Esophagus squamous epithelium (tissue), 4 donors: ENCODE measurements around the gene CREB3L1.

Experiments used
- POLR2A ChIP-seq, 4 donors: fragments of 450-650 bp; IDR thresholded peaks; one replicate each; pipeline ENCODE4 v1.6.1; 2017; ENCODE audit warnings: antibody characterized with exemption in 4 of 4, mild to moderate bottlenecking in 4 of 4, moderate library complexity in 3 of 4
- TF ChIP-seq, protein P1 (sequence below), 6 experiments: fragments of 450-650 bp in 4 of 6; fragments of 200-600 bp in 2 of 6; sonication (generic) in 2 of 6; IDR thresholded peaks; one replicate each; pipeline ENCODE4 v1.5.1; 2016 to 2019; ENCODE audit warnings: antibody characterized with exemption in 6 of 6, mild to moderate bottlenecking in 4 of 6, moderate library complexity in 4 of 6

DNA sequence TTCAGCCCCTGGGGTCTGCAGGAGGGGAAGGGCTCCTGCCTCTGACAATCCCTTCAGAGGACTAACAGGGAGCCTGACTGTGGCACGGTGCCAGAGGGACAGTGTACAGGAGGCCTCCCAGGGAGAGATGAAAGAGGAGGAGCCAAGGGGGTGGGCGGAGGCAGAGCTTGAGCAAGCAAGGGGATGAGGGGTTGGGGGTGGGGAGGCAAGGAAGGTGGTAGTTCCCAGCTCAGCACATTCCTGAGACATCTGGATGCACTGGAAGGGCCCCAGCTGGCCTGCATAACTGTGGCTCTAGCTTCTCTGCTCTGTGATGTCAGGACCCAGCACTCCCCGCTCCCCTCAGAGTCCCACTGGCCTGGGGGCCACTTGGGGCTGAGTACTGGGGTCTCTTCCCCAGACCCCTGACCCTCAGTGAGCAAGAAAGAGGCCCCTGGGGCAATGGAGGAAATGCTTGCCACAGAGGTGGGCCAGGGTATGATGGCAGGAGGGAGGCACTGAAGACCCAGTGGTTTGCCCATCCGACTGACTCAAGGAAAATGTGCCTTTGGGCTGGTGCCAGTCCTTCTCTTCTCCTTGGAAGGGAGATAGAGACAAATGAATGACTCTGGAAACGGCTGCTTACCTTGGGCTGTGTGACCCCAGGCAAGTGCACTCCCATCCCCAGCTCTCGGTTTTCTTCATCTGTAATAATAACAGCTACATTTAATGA, 13.3 kb downstream of the CREB3L1 start:
- TF ChIP-seq, protein P1, sequence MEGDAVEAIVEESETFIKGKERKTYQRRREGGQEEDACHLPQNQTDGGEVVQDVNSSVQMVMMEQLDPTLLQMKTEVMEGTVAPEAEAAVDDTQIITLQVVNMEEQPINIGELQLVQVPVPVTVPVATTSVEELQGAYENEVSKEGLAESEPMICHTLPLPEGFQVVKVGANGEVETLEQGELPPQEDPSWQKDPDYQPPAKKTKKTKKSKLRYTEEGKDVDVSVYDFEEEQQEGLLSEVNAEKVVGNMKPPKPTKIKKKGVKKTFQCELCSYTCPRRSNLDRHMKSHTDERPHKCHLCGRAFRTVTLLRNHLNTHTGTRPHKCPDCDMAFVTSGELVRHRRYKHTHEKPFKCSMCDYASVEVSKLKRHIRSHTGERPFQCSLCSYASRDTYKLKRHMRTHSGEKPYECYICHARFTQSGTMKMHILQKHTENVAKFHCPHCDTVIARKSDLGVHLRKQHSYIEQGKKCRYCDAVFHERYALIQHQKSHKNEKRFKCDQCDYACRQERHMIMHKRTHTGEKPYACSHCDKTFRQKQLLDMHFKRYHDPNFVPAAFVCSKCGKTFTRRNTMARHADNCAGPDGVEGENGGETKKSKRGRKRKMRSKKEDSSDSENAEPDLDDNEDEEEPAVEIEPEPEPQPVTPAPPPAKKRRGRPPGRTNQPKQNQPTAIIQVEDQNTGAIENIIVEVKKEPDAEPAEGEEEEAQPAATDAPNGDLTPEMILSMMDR (IDR thresholded peaks at IDR 0.05), result no peak
- TF ChIP-seq POLR2A (IDR thresholded peaks at IDR 0.05), result no peak
